Breast epithelium (tissue), 3 donors: ENCODE results near the gene CDH4.

Experiments
- POLR2AphosphoS5 ChIP-seq, 3 donors: sonication (generic); formaldehyde crosslinking; IDR thresholded peaks; one replicate each; pipeline ENCODE4 v1.6.1; 2017; ENCODE audit warnings: antibody characterized with exemption in 3 of 3
- TF ChIP-seq, protein P1 (sequence below), 3 donors: fragments of 450-650 bp; IDR thresholded peaks; one replicate each; pipeline ENCODE4 v1.5.1; 2016 to 2017; ENCODE audit warnings: antibody characterized with exemption in 3 of 3, mild to moderate bottlenecking in 3 of 3, moderate library complexity in 3 of 3

DNA sequence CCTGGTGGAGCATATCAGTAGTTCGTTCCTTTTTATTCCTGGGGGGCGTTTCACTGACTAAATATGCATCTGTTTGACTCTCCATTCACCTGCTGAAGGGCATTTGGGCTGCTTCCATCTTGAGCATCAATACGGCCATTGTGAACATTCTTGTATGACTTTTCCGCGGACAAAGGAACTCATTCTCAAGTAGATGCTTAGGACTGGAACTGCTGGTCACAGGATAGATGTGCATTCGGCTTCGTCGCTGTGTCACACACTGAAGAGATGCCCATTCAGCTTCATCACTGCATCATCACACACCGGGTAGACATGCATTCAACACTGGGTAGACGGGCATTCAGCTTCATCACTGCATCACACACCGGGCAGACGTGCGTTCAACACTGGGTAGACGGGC, 718.3 kb downstream of the CDH4 start:
- TF ChIP-seq, protein P1, sequence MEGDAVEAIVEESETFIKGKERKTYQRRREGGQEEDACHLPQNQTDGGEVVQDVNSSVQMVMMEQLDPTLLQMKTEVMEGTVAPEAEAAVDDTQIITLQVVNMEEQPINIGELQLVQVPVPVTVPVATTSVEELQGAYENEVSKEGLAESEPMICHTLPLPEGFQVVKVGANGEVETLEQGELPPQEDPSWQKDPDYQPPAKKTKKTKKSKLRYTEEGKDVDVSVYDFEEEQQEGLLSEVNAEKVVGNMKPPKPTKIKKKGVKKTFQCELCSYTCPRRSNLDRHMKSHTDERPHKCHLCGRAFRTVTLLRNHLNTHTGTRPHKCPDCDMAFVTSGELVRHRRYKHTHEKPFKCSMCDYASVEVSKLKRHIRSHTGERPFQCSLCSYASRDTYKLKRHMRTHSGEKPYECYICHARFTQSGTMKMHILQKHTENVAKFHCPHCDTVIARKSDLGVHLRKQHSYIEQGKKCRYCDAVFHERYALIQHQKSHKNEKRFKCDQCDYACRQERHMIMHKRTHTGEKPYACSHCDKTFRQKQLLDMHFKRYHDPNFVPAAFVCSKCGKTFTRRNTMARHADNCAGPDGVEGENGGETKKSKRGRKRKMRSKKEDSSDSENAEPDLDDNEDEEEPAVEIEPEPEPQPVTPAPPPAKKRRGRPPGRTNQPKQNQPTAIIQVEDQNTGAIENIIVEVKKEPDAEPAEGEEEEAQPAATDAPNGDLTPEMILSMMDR (IDR thresholded peaks at IDR 0.05), result no peak
- TF ChIP-seq POLR2AphosphoS5 (IDR thresholded peaks at IDR 0.05), result no peak
